ENCODE measurements around the gene DOCK2. TPM values are rescaled to one million over a fixed set of nuclear protein-coding genes. Genes with fewer than 3 reads are reported as not detected.

The DOCK2 gene
- total and polyA plus RNA-seq, 9 of the 15 experiments (the other 6 are each of a cell fraction or from before 2014, with no cell fraction given): 4.5 to 42.6 (median 20.5) TPM

- 59% methylated on average over 5 of the region's 5 CpGs for WGBS (ENCODE audit: insufficient coverage, low coverage, missing lambda C conversion rate)
- no peaks in the 10 kb centered on the region for H3K79me2 ChIP-seq (ENCODE audit: control insufficient read depth, insufficient read depth, low read length)
- no peak overlapping the region for H3K4me2 ChIP-seq (ENCODE audit: insufficient read depth, low read length)
- no peaks in the 10 kb centered on the region; the same call in 1 of the 2 replicates for H4K20me1 ChIP-seq (replicated peaks; ENCODE audit: control insufficient read depth, insufficient read depth, low read length)
- BruUV-seq (replicated peaks): no TSS peak
- in situ Hi-C loops (cut with MboI): no loop called here
- H3K36me3 ChIP-seq (ENCODE audit: control insufficient read depth, insufficient read depth, low read length): no peaks in the 10 kb centered on the region
- no peak overlapping the region for H3K4me3 ChIP-seq
- H2AFZ ChIP-seq (ENCODE audit: low read depth, low read length): no peak overlapping the region
- H3K27me3 ChIP-seq (ENCODE audit: control insufficient read depth in 2 of 2, insufficient read depth in 2 of 2, low read length in 2 of 2): no peaks in the 10 kb centered on the region
- TF ChIP-seq POLR2AphosphoS2 (IDR thresholded peaks at IDR 0.05; ENCODE audit: low read length): no peak
- TF ChIP-seq HDAC6 (IDR thresholded peaks at IDR 0.05; ENCODE audit: low read depth, low read length): no peak
- no peak for TF ChIP-seq ZNF57 (CRISPR knock-in tag; IDR thresholded peaks at IDR 0.05)
- TF ChIP-seq CHD4 (IDR thresholded peaks at IDR 0.05; ENCODE audit: insufficient read depth, insufficient replicate concordance, low read depth, low read length, poor library complexity, severe bottlenecking): no peak
- TF ChIP-seq ARHGAP35 (IDR thresholded peaks at IDR 0.05; ENCODE audit: partially characterized antibody): no peak
- TF ChIP-seq FOXK1 (CRISPR knock-in tag; IDR thresholded peaks at IDR 0.05; ENCODE audit: borderline replicate concordance): no peak
- DNase-seq (ENCODE audit: extremely low read depth in 1 of 4, low spot score in 3 of 4) (no peak), ATAC-seq (no peak), FAIRE-seq (no peak)
- ChIA-PET POLR2A (no interaction called here), CTCF (ENCODE audit: low intra/inter-chr PET ratio) (no interaction called here)
- no peak overlapping the region for H3K27ac ChIP-seq (ENCODE audit: extremely low read depth, low read depth, low read length)
- H3K9ac ChIP-seq (ENCODE audit: insufficient read depth in 1 of 2, low read depth in 2 of 2, low read length in 2 of 2): no peak overlapping the region
- no peaks in the 10 kb centered on the region for H3K9me3 ChIP-seq (replicated peaks; ENCODE audit: control insufficient read depth, insufficient read depth, low read depth, low read length)
- intact Hi-C loops (cut with micrococcal nuclease): no loop called here
- peaks cover 0 to 10% of the 10 kb centered on the region in 2 experiments; a peak in 3 of 5 replicates for H3K4me1 ChIP-seq (replicated peaks in 1 of 2; ENCODE audit: control insufficient read depth in 2 of 2, insufficient read depth in 2 of 2, low read length in 2 of 2)
- H3K9me1 ChIP-seq (ENCODE audit: control insufficient read depth, insufficient read depth, low read length): no peaks in the 10 kb centered on the region
These were observed 126.9 kb downstream of the DOCK2 start for GRCh38 chr5:169764018-169764378.

Data from K562 (cell line).